ENCODE data around the gene GPR26.

GRCh38 chr10:123645016-123645415 is 21.1 kb upstream of the GPR26 start:
- TF ChIP-seq POLR2AphosphoS5 (IDR thresholded peaks at IDR 0.05; ENCODE audit: low read depth, low read length), result no peak
- TF ChIP-seq POLR2A (IDR thresholded peaks at IDR 0.05; ENCODE audit: low read depth, low read length), result no peak
- no peak for TF ChIP-seq TAF1 (IDR thresholded peaks at IDR 0.05; ENCODE audit: low read depth, low read length)
- TF ChIP-seq SPI1 (IDR thresholded peaks at IDR 0.05; ENCODE audit: low read depth, low read length), result no peak

Data from GM12891 (cell line).